Islet of Langerhans (tissue), 1 donor: Measurements from ENCODE around the gene ZNF616.

Experiments
- FAIRE-seq: peaks from one replicate; lab custom pipeline; 2011; peaks lifted over from hg19 to GRCh38; lab: Jason Lieb, UNC

ZNF616 gene

GRCh38 chr19:52139252-52140031, at the start of gene ZNF616:
Gene ZNF616 (minus strand): TSS chr19:52139938. CDS start chr19:52130512, 9,426 bp downstream.
- FAIRE-seq: no peak

DNA sequence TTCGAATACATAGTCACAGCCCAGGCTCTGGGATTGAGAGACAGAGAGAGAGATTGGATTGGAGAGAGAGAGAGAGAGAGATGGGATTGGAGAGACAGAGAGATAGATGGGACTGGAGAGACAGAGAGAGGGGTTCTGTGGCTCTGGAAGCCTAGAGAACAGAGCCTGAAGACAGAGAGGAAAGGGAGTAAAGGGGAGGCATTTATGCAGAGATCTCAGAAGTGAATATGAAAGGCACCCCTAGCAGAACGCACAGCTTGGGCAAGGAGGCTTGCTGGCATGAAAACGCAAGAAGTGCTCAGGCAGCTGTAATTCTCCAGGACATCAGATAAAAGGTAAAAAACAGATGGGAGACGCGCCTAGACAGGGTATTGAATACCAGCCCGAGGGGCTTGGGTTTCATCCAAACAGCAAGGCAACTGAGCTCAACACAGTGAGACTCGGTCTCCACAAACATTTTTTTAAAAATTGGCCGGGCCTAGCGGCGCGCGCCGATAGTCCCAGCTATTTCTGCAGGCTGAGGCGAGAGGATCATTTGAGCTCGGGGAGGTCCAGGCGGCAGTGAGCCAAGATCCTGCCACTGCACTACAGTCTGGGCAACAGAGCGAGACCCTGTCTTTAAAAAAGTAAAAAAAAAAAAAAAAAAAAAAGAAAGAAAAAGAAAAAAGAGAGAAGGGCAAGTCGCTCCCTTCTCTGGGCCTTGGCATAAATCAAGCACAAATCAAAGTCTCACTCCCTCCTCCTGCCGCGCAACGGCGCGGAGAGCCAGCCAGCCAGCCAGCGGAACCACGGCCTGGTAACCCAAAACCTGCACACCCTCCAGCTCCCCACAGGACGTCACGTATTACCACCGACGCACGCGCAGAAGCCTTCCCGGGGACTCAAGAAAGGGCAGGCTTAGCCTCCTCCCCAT, 49.3 kb upstream of the ZNF616 start:
- no peak for FAIRE-seq

- FAIRE-seq: no peak
Observed at GRCh38 chr19:52187407-52187806, 47.7 kb upstream of the ZNF616 start.

DNA sequence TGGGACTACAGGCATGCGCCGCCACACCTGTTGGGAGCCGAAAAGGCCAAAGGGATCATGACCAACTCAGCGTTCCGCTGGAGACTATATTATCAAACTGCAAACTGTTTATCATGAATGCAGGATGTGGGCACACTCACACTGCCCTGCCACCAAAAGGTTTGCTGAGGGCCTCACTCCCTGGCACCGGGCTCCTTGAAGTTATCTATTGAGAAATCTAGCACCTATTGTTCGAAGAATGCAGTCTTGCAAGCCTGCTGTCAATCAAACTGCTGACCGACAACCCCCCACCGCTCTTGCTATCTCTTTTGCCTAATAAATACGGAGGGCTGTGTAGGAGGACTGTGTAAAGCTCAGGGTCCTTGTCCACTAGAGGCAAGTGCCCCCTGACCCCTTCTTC, 36.8 kb upstream of the ZNF616 start:
- no peak for FAIRE-seq

GRCh38 chr19:52172347-52172746, 32.6 kb upstream of the ZNF616 start:
- no peak for FAIRE-seq

DNA sequence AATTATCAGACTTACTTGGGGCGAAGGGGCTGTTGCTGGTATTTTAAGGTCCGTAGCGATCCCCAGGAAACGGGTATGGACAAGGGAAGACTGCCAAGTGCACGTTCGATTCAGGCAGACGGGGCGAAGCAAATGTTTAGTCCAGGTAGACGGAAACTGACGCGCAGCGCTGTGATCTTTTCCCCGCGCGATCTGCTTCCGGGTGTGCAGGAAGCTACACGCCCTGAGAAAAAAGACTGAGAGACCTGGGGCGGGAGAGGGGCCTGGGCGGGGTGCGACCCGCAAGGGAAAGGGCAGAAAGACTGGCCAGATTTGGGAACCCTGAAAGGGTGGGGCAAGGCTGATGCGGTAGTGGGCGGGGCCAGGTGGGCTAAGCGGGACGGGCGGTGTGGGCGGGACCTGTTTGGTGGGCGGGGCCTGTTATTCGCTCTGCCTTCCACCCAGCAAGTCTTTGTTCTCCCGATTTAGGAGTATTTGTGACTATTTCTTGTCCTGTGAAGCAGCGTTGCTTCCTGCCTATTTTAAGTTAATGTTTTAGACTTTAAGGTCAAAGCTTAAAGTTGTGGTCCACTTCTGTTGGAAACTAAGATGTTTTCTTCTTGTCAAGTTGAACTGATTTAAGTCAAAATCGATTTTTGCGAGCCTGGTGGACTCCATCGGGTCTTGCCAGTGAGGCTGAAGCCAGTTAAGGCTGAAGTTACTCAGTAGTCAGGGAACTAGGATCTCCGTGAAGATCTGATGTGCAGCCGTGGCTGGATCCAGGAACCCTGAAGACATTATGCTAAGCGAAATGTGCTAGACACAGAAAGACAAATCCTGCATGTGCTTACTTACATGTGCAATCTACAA, 31.8 kb upstream of the ZNF616 start, which contains the start of gene ZNF836:
TSS of gene ZNF836 (minus strand) at position 301 of the 849 bp plus-strand sequence. CDS start 3,549 bp downstream, outside the sequence.
- FAIRE-seq: no peak

DNA sequence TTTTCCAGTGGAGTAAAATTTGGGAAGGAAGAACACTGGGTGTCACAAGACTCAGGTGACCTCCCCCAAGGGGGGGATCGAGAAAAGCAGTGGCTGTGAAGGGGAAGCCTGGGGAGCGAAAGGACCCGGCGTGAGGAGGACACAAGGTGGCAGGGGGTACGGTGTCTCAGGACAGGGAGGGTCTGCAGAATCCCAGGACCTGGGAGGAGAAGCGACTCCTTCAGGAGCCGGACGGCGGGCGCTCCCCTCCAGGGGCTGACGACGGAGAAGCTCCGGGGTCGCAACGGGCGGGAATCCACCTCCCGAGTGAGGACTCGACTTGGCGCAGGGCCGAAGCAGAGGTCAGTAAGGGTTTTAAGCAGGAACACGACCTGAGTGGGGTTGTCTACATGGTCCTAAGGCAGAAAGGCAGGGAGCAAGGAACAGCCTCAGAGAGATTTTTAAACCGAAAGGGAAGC, 31.2 kb upstream of the ZNF616 start:
- FAIRE-seq: no peak

DNA sequence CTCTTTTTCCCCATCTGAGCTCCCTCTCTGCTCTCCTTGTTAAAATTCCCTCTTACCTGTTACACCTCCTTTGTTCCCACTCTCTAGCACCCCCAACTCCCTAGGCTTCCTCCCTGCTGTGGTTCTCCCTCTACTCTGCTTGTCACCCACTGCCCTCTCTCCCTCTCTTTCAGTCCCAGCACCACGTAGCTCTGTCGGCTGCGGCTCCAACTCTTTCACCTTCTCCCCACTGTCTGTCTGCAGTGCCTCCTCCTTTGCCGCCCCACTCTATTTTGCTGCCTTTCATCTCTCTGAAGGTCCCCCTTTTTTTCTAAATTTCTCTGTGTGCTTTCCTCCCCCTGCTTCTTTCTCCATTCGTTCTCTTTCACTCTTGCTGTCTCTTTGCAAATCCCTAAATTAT, 30.6 kb upstream of the ZNF616 start:
- FAIRE-seq: no peak

DNA sequence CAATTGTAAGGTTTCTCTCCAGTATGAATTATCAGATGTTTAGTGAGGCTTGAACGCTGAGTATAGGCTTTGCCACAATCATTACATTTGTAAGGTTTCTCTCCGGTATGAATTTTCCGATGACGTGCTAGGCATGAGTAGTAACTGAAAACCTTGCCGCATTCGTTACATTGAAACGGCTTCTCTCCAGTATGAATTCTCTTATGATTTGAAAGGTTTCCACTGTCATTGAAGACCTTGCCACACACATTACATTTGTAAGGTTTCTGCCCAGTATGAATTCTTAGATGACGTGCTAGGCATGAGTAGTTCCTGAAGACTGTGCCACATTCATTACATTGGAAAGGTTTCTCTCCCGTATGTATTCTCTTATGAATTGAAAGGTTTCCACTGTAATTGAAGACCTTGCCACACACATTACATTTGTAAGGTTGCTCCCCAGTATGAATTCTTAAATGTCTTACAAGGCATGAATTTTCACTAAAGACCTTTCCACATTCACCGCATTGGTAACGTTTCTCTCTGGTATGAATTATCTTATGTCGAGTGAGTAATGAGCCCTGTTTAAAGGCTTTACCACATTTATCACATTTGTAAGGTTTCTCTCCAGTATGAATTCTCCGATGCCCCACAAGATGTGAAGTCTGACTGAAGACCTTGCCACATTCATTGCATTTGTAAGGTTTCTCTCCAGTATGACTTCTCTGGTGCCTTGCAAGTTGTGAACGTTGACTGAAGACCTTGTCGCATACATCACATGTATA, 16.0 kb upstream of the ZNF616 start:
- FAIRE-seq: no peak

GRCh38 chr19:52148256-52148655, 8.5 kb upstream of the ZNF616 start:
- no peak for FAIRE-seq

GRCh38 chr19:52142001-52142595, 2.4 kb upstream of the ZNF616 start:
- no peak for FAIRE-seq

DNA sequence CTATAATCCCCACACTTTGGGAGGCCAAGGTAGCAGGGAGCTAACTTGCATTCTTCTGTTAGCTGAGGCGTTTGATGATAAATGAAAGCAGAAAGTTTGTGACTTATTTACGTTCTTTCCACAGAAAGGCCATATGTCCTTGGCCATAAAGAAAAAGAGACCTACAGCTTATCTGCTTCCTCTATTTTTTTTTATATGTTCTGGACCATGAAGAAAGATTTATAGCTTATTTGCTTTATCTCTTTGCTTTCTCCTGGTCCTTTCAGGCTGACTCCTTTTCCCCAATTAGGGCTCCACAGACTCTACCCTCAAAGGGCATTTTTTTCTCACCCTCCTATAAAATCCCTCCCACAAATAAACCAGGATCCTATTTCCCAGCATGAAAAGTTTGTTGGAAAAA, 1.5 kb upstream of the ZNF616 start:
- FAIRE-seq: no peak

GRCh38 chr19:52140032-52140710, 433 bp upstream of the ZNF616 start:
- FAIRE-seq: peak; percentile 93

GRCh38 chr19:52138983-52139251, 821 bp downstream of the ZNF616 start:
- no peak for FAIRE-seq

DNA sequence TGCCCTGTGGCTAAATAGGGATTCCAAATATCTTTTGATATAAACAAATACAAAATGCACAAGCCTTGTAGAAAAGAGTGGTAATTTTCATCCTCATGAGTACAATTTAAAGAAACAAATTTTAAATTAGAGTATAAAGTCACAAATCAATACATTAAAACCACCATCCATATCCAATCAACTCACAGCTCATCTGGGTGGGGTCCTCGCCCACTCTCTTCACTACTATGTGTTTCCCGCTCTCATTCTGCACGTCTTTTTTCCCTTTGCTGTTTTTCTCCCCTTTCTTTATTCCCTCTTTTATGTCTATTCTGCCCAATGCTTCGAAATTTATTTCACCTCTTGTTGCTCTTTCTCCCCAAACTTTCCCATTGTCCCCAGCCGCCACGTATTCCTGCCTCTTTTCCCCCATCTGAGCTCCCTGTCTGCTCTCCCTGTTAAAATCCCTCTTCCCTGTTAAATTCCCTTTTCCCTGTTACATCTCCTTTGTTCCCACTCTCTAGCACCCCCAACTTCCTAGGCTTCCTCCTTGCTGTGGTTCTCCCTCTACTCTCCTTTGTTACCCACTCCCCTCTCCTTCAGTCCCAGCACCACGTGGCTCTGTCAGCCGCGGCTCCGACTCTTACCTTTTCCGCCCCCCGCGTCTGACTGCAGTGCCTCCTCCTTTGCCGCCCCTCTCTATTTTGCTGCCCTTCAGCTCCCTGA, 1.3 kb downstream of the ZNF616 start:
- FAIRE-seq: no peak

DNA sequence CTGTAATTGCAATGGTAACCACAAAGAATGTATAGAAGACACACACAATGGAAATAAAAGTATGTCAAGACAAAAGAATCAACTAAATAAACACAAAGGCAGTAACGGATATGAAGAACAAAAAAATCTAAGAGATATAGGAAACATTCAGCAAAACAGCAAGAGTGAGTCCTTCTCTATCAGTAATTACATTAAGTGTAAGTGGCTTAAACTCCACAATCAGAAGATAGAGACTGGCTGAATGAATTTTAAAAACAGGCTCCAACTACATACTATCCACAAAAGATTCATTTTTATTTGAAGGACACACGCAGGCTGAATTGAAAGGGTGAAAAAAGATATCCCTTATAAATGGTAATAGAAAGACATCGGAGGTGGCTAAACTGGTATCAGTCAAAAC, 19.5 kb downstream of the ZNF616 start:
- no peak for FAIRE-seq

GRCh38 chr19:52115526-52116053, 24.1 kb downstream of the ZNF616 start:
- no peak for FAIRE-seq

- FAIRE-seq: no peak
Observed at GRCh38 chr19:52114691-52115090, 25.0 kb downstream of the ZNF616 start.

DNA sequence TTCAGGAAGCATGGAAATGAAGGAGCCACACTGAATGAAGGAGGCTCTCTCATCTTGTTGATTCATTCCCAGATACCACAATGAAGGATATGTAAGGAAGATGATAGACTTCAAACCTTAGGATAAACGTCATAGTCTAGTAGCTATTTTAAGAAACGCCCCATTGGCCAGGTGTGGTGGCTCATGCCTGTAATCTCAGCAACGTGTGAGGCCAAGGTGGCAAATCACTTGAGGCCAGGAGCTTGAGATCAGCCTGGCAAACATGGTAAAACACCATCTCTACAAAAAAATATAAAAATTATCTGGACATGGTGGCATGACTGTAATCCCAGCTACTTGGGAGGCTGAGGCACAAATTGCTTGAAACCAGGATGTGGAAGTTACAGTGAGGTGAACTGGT, 27.1 kb downstream of the ZNF616 start:
- FAIRE-seq: no peak

DNA sequence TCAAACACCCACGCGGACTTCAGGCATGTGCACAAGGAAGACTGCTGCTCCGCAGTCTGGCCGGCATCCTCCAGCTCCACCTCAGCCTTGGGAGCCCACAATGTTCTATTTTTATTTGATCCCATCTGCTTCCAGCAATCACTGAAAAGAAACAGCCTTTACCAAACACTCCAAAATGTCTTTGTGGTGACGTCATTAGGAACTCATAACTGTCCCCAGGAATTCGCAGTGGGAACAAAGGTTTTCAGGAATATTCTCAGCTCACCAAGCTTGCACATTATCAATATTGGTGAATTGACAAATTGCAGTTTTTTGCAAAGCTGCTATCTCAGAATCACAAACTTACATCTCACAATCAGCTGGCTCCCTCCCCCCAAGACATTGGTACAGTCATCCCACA, 29.0 kb downstream of the ZNF616 start:
- FAIRE-seq: no peak
